H1 (cell line): Measurements from ENCODE around the gene CSRNP3. TPM values are rescaled to one million over a fixed set of nuclear protein-coding genes. Genes with fewer than 3 reads are reported as not detected.
"Not testable (repeated sequence)": the region's sequence is repeated elsewhere in the genome, so short reads cannot be mapped to it uniquely, and the experiment has no call there.

ENCODE experiments used
- CTCF ChIA-PET: fragments of 300-600 bp; sonication (Branson Sonifier 250); formaldehyde crosslinking; loops from one replicate; lab custom pipeline; 2021; ENCODE audit not compliant: partially characterized antibody; lab: Charles Lee
- POLR2A ChIA-PET: fragments of 300-600 bp; sonication (Branson Sonifier 250); formaldehyde crosslinking; loops from one replicate; lab custom pipeline; 2021; ENCODE audit warnings: inconsistent platforms; ENCODE audit not compliant: partially characterized antibody; lab: Charles Lee
- DNase-seq, 2 experiments: peaks; one replicate each; pipeline versions ENCODE4 v3.0.0 to v3.0.0-alpha.2; 2010 to 2022; ENCODE audit warnings: low spot score in 2 of 2, low read depth in 1 of 2, mixed read lengths in 1 of 2
- FAIRE-seq: peaks from 2 replicates; lab custom pipeline; 2011; peaks lifted over from hg19 to GRCh38; lab: Jason Lieb, UNC
- H2AFZ ChIP-seq: 2 replicates; pipeline ENCODE4 v1.8.1; 2012; ENCODE audit warnings: low read length, inconsistent platforms
- H2AK5ac ChIP-seq: 2 replicates; pipeline ENCODE4 v1.6.1; 2013; ENCODE audit warnings: low read depth, low read length
- H2BK120ac ChIP-seq: replicated peaks from 2 replicates; pipeline ENCODE3; 2013; ENCODE audit warnings: low read depth, low read length, inconsistent platforms
- H2BK12ac ChIP-seq: 2 replicates; pipeline ENCODE4 v1.6.1; 2013; ENCODE audit warnings: low read depth, low read length
- H2BK15ac ChIP-seq: 2 replicates; pipeline ENCODE4 v1.6.1; 2013; ENCODE audit warnings: low read length
- H2BK20ac ChIP-seq: 2 replicates; pipeline ENCODE4 v1.6.1; 2013; ENCODE audit warnings: low read length
- H2BK5ac ChIP-seq: 2 replicates; pipeline ENCODE4 v1.6.1; 2013; ENCODE audit warnings: low read depth, low read length
- H3K14ac ChIP-seq: 2 replicates; pipeline ENCODE4 v1.6.1; 2013; ENCODE audit warnings: inconsistent platforms; ENCODE audit not compliant: insufficient read length
- H3K18ac ChIP-seq: 2 replicates; pipeline ENCODE4 v1.6.1; 2013; ENCODE audit warnings: low read length; ENCODE audit errors: extremely low read depth
- H3K23ac ChIP-seq: 2 replicates; pipeline ENCODE4 v1.6.1; 2013; ENCODE audit warnings: inconsistent platforms; ENCODE audit not compliant: insufficient read length
- H3K23me2 ChIP-seq: 2 replicates; pipeline ENCODE4 v1.6.1; 2013; ENCODE audit warnings: low read depth, low read length
- H3K27ac ChIP-seq: 2 replicates; pipeline ENCODE4 v1.6.1; 2011; ENCODE audit warnings: low read depth, low read length, inconsistent platforms
- H3K27me3 ChIP-seq, 4 experiments: replicated peaks in 1 of 4; 1 replicate in 1 of 4; 2 replicates in 3 of 4; pipeline versions ENCODE4 v1.6.1 to v1.8.1; 2011 to 2013; ENCODE audit warnings: low read length in 3 of 4, mild to moderate bottlenecking in 3 of 4, inconsistent platforms in 2 of 4, mixed read lengths in 2 of 4, moderate library complexity in 1 of 4; ENCODE audit not compliant: control insufficient read depth in 3 of 4, insufficient read depth in 3 of 4; ENCODE audit errors: extremely low read depth in 1 of 4
- H3K36me3 ChIP-seq, 4 experiments: 2 replicates each; pipeline versions ENCODE4 v1.6.1 to v1.8.1; 2011 to 2013; ENCODE audit warnings: mild to moderate bottlenecking in 4 of 4, low read length in 3 of 4, moderate library complexity in 2 of 4, control low read depth in 1 of 4, inconsistent platforms in 1 of 4; ENCODE audit not compliant: insufficient read depth in 4 of 4, control insufficient read depth in 2 of 4
- H3K4ac ChIP-seq: replicated peaks from 2 replicates; pipeline ENCODE3; 2013; ENCODE audit warnings: low read length, low read depth, mixed read lengths, inconsistent platforms; ENCODE audit not compliant: insufficient read length
- H3K4me1 ChIP-seq, 4 experiments: replicated peaks in 1 of 4; 1 replicate in 1 of 4; 2 replicates in 3 of 4; pipeline versions ENCODE4 v1.6.1 to v1.8.1; 2011 to 2013; ENCODE audit warnings: low read length in 3 of 4, inconsistent platforms in 2 of 4, mixed read lengths in 1 of 4; ENCODE audit not compliant: insufficient read depth in 4 of 4, control insufficient read depth in 3 of 4
- H3K4me2 ChIP-seq, 2 experiments: 2 replicates each; pipeline versions ENCODE4 v1.6.1 to v1.8.1; 2011 to 2013; ENCODE audit warnings: low read depth in 2 of 2, low read length in 2 of 2, control low read depth in 1 of 2, inconsistent platforms in 1 of 2, mild to moderate bottlenecking in 1 of 2; ENCODE audit not compliant: insufficient read depth in 1 of 2
- H3K4me3 ChIP-seq, 4 experiments: fragments of 200-600, 300-600 bp in 1 of 4; sonication (generic), shearing (Covaris generic), sonication (Bioruptor Twin) in 1 of 4; 2 replicates each; pipeline versions ENCODE4 v1.5.1 to v1.8.1; 2011 to 2016; ENCODE audit warnings: low read length in 4 of 4, low read depth in 3 of 4, control low read depth in 2 of 4, inconsistent platforms in 2 of 4, mild to moderate bottlenecking in 2 of 4, mixed read lengths in 1 of 4, moderate library complexity in 1 of 4; ENCODE audit not compliant: insufficient read depth in 2 of 4; ENCODE audit errors: extremely low read depth in 1 of 4
- H3K56ac ChIP-seq: replicated peaks from 2 replicates; pipeline ENCODE3; 2013; ENCODE audit warnings: low read depth, mild to moderate bottlenecking, mixed read lengths, low read length, inconsistent platforms; ENCODE audit not compliant: insufficient read length
- H3K79me1 ChIP-seq: 2 replicates; pipeline ENCODE4 v1.6.1; 2013; ENCODE audit warnings: low read depth, low read length, control low read depth
- H3K79me2 ChIP-seq, 2 experiments: 2 replicates each; pipeline versions ENCODE4 v1.6.1 to v1.8.1; 2012 to 2013; ENCODE audit warnings: low read length in 2 of 2, mild to moderate bottlenecking in 2 of 2, inconsistent platforms in 1 of 2; ENCODE audit not compliant: insufficient read depth in 2 of 2, control insufficient read depth in 1 of 2
- H3K9ac ChIP-seq, 4 experiments: replicated peaks in 1 of 4; 1 replicate in 1 of 4; 2 replicates in 3 of 4; pipeline versions ENCODE4 v1.6.1 to v1.8.1; 2011 to 2013; ENCODE audit warnings: low read depth in 3 of 4, low read length in 3 of 4, control low read depth in 2 of 4, mild to moderate bottlenecking in 2 of 4, moderate library complexity in 2 of 4, inconsistent platforms in 1 of 4; ENCODE audit errors: extremely low read depth in 1 of 4
- H3K9me3 ChIP-seq, 2 experiments: 2 replicates each; pipeline versions ENCODE4 v1.6.1 to v1.8.1; 2012 to 2013; ENCODE audit warnings: mild to moderate bottlenecking in 2 of 2, moderate library complexity in 2 of 2, control low read depth in 1 of 2, inconsistent platforms in 1 of 2, low read depth in 1 of 2, low read length in 1 of 2, mixed read lengths in 1 of 2; ENCODE audit not compliant: insufficient read depth in 2 of 2
- H4K20me1 ChIP-seq, 2 experiments: replicated peaks in 1 of 2; 2 replicates each; pipeline versions ENCODE3 to v1.8.1; 2011 to 2013; ENCODE audit warnings: inconsistent platforms in 2 of 2, low read length in 2 of 2, mild to moderate bottlenecking in 1 of 2; ENCODE audit not compliant: insufficient read depth in 2 of 2, control insufficient read depth in 1 of 2
- H4K5ac ChIP-seq: 2 replicates; pipeline ENCODE4 v1.6.1; 2013; ENCODE audit warnings: low read length, low read depth, mixed read lengths, inconsistent platforms; ENCODE audit not compliant: insufficient read length
- H4K8ac ChIP-seq: 2 replicates; pipeline ENCODE4 v1.8.0; 2013; ENCODE audit warnings: mild to moderate bottlenecking, moderate library complexity, low read length, inconsistent platforms; ENCODE audit not compliant: insufficient read depth; ENCODE audit errors: extremely low read depth
- H4K91ac ChIP-seq: replicated peaks from 2 replicates; pipeline ENCODE3; 2013; ENCODE audit warnings: low read length, mixed read lengths, inconsistent platforms; ENCODE audit not compliant: insufficient read length
- RBBP5 ChIP-seq: IDR thresholded peaks from 2 replicates; pipeline ENCODE4 v1.7.1; 2012; ENCODE audit warnings: low read depth, mild to moderate bottlenecking, inconsistent platforms, low read length, moderate library complexity, borderline replicate concordance
- WGBS, 2 experiments: shearing (Covaris generic) in 1 of 2; methylation state at CpG; one replicate each; pipeline versions ENCODE4 v1.1.6 to v1.1.7; 2013 to 2015; ENCODE audit warnings: low lambda C conversion rate in 2 of 2, mixed read lengths in 2 of 2, inconsistent platforms in 1 of 2, low coverage in 1 of 2, missing lambda C conversion rate in 1 of 2; ENCODE audit not compliant: insufficient replicate concordance in 2 of 2, insufficient coverage in 1 of 2, insufficient read length in 1 of 2; ENCODE audit errors: extremely low coverage in 1 of 2, missing lambda C conversion rate in 1 of 2; 5-methylcytosine and 5-hydroxymethylcytosine counted together
- polyA plus RNA-seq, 7 experiments: library from polyadenylated mRNA; depleted of rRNA in 3 of 7; stranded (reverse) in 5 of 7; unstranded in 2 of 7; fragments of >200 nt in 5 of 7; fragments of 200-250 nt in 2 of 7; gene quantifications; 1 replicate in 5 of 7; 2 replicates in 1 of 7; 4 replicates in 1 of 7; pipeline versions ENCODE4 v1.2.1 to v1.2.3, GENCODE V29; 2011 to 2013; ENCODE audit warnings: missing spikeins in 2 of 7, mixed read lengths in 2 of 7
- total RNA-seq: library from RNA; stranded (reverse); fragmentation: NEBNext Ultra II Directional; extraction: Animal tissue kit (Norgen Biotek cat#: 25700); gene quantifications from 2 replicates; pipeline ENCODE4 v1.2.1, GENCODE V29; 2021

The CSRNP3 gene
- total and polyA plus RNA-seq, 2 of the 8 experiments (the other 6 are each of a cell fraction or from before 2014, with no cell fraction given), result 1.3 to 6.5 TPM

GRCh38 chr2:165665614-165666013 lies 196.1 kb downstream of the CSRNP3 start:
- H2BK20ac ChIP-seq, result no peak overlapping the region
- H2BK12ac ChIP-seq, result no peak overlapping the region
- H2BK15ac ChIP-seq, result no peak overlapping the region
- no peak overlapping the region for H3K4ac ChIP-seq
- no peak overlapping the region for H3K4me3 ChIP-seq
- FAIRE-seq (no peak), DNase-seq (no peak)
- H3K14ac ChIP-seq, result no peak overlapping the region
- H3K18ac ChIP-seq, result no peak overlapping the region
- peaks cover 2% of the 10 kb centered on the region; the same call in 1 of the 2 replicates for H3K23me2 ChIP-seq
- no peak overlapping the region for H3K23ac ChIP-seq
- H3K9ac ChIP-seq, result no peak overlapping the region
- no peak overlapping the region for H2BK5ac ChIP-seq
- H4K91ac ChIP-seq, result no peak overlapping the region
- no peak overlapping the region for H4K5ac ChIP-seq
- H3K27me3 ChIP-seq, result no peaks in the 10 kb centered on the region
- no peak for TF ChIP-seq RBBP5
- H2AFZ ChIP-seq, result no peak overlapping the region
- 92% methylated on average over 2 of the region's 2 CpGs; no CpG with 5 or more reads in 1 of the 2 experiments for WGBS, 2 experiments
- H3K27ac ChIP-seq, result no peak overlapping the region
- H3K79me1 ChIP-seq, result no peaks in the 10 kb centered on the region
- POLR2A ChIA-PET, result interaction anchor here (0.7 kb wide), 1 partner anchor 96 kb away, joined by 4 read pairs; no protein-coding TSS in a partner anchor
- H3K9me3 ChIP-seq, result no peaks in the 10 kb centered on the region
- no peak overlapping the region for H4K8ac ChIP-seq
- H2AK5ac ChIP-seq, result no peak overlapping the region
- CTCF ChIA-PET, result interaction anchor here (1.1 kb wide), 1 partner anchor 24 kb away, joined by 3 read pairs; no protein-coding TSS in a partner anchor
- H3K36me3 ChIP-seq, result no peaks in the 10 kb centered on the region; a peak in 1 of 8 replicates
- H3K56ac ChIP-seq, result no peak overlapping the region
- no peak overlapping the region for H2BK120ac ChIP-seq
- no peaks in the 10 kb centered on the region for H4K20me1 ChIP-seq
- H3K4me2 ChIP-seq, result no peak overlapping the region
- no peaks in the 10 kb centered on the region for H3K4me1 ChIP-seq
- no peaks in the 10 kb centered on the region for H3K79me2 ChIP-seq

- H3K4me2 ChIP-seq, H2AFZ ChIP-seq, H2BK12ac ChIP-seq, H3K23ac ChIP-seq, H3K27me3 ChIP-seq, H3K79me1 ChIP-seq, FAIRE-seq, H3K56ac ChIP-seq, H2BK120ac ChIP-seq, H4K8ac ChIP-seq, H4K20me1 ChIP-seq, H2BK5ac ChIP-seq, H3K4ac ChIP-seq, H4K5ac ChIP-seq, H4K91ac ChIP-seq, DNase-seq, H3K4me1 ChIP-seq, H3K36me3 ChIP-seq, H2AK5ac ChIP-seq, H3K14ac ChIP-seq, H3K9ac ChIP-seq, H3K23me2 ChIP-seq, H3K9me3 ChIP-seq, H3K4me3 ChIP-seq, H3K79me2 ChIP-seq, H2BK15ac ChIP-seq, H3K27ac ChIP-seq, H3K18ac ChIP-seq, H2BK20ac ChIP-seq, POLR2A ChIA-PET: not testable (repeated sequence)
- CTCF ChIA-PET, result interaction anchor here (1.1 kb wide), 1 partner anchor 24 kb away, joined by 3 read pairs; no protein-coding TSS in a partner anchor
These were observed 196.6 kb downstream of the CSRNP3 start for GRCh38 chr2:165666073-165666472.
